Lower leg skin (tissue), 4 donors: ENCODE results near the gene PREX1. TPM values are rescaled to one million over a fixed set of nuclear protein-coding genes. Genes with fewer than 3 reads are reported as not detected.

ENCODE experiments used
- DNase-seq, 2 donors: peaks; one replicate each; pipeline ENCODE4 v3.0.0-alpha.2; 2019; ENCODE audit warnings: low spot score in 2 of 2
- H3K4me3 ChIP-seq: fragments of 200-600 bp; sonication (generic); 2 replicates; pipeline ENCODE4 v1.5.1; 2017; ENCODE audit warnings: mild to moderate bottlenecking, low read depth; ENCODE audit not compliant: poor library complexity, severe bottlenecking
- POLR2A ChIP-seq, 2 donors: fragments of 450-650 bp; IDR thresholded peaks; one replicate each; pipeline ENCODE4 v1.6.1; 2016 to 2017; ENCODE audit warnings: antibody characterized with exemption in 2 of 2, mild to moderate bottlenecking in 1 of 2, moderate library complexity in 1 of 2
- WGBS, 2 donors: methylation state at CpG; one replicate each; pipeline ENCODE4 v1.1.5; 2018; 5-methylcytosine and 5-hydroxymethylcytosine counted together
- intact Hi-C: fragments of 100-400 bp; cut with DNase I; formaldehyde crosslinking; loops from one replicate; pipeline ENCODE4 v1.15.0; 2023; ENCODE audit warnings: low total_unique reads
- total RNA-seq, 4 donors: library from RNA; depleted of rRNA; stranded (reverse); fragments of >200 nt; gene quantifications; one replicate each; pipeline ENCODE4 v1.1.0, GENCODE V29; 2016
- TF ChIP-seq, protein P1 (sequence below), 3 donors: fragments of 450-650 bp; IDR thresholded peaks; one replicate each; pipeline ENCODE4 v1.5.1; 2016; ENCODE audit warnings: antibody characterized with exemption in 3 of 3, mild to moderate bottlenecking in 3 of 3, moderate library complexity in 2 of 3

The PREX1 gene
- total RNA-seq, 4 donors from 2014 or later, result 5.4 to 18.6 (median 7.9) TPM

DNA sequence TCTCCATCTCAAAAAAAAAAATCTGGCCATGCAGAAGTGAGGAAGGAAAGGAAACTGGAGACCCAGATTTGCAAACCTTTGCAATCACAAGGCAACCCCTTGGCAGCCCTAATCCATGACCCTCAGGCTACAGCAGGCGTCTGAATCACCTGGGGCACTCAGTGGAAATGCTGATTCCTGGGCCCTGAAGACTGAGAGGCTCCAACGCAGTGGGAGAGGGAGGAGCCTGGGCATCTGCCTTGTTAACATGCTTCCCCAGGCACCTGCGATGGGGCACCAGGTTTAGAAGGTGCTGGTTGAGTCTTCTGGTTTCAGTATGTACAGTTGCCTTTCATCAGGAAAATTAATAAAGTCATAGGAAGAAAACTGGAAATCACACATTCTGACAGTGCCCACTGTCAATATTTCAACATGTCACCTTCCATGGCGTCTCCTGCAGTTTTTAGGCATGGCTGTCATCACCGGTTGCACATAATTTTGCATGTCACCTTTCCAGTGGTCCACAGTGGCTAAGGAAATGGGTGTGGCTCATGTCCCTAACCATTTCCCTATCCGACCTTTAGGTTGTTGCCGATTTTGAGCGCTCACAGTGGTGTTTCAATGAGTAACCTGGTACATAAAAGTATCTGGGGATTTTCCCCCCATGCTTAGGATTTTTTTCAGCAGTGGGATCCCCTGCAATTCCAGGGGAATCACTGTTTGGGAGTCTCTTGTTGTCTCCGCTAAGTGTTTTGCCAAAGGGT, 56.9 kb downstream of the PREX1 start:
- WGBS, 2 donors, result 54 to 62% methylated on average over 9 of the region's 9 CpGs
- H3K4me3 ChIP-seq, result no peak overlapping the region
- intact Hi-C loops, result loop anchor here (5.0 kb wide), 1 partner anchor 1649 kb away; no protein-coding TSS in a partner anchor
- DNase-seq, result no peak
- TF ChIP-seq POLR2A (IDR thresholded peaks at IDR 0.05), result no peak
- TF ChIP-seq, protein P1, sequence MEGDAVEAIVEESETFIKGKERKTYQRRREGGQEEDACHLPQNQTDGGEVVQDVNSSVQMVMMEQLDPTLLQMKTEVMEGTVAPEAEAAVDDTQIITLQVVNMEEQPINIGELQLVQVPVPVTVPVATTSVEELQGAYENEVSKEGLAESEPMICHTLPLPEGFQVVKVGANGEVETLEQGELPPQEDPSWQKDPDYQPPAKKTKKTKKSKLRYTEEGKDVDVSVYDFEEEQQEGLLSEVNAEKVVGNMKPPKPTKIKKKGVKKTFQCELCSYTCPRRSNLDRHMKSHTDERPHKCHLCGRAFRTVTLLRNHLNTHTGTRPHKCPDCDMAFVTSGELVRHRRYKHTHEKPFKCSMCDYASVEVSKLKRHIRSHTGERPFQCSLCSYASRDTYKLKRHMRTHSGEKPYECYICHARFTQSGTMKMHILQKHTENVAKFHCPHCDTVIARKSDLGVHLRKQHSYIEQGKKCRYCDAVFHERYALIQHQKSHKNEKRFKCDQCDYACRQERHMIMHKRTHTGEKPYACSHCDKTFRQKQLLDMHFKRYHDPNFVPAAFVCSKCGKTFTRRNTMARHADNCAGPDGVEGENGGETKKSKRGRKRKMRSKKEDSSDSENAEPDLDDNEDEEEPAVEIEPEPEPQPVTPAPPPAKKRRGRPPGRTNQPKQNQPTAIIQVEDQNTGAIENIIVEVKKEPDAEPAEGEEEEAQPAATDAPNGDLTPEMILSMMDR (IDR thresholded peaks at IDR 0.05), result no peak

DNA sequence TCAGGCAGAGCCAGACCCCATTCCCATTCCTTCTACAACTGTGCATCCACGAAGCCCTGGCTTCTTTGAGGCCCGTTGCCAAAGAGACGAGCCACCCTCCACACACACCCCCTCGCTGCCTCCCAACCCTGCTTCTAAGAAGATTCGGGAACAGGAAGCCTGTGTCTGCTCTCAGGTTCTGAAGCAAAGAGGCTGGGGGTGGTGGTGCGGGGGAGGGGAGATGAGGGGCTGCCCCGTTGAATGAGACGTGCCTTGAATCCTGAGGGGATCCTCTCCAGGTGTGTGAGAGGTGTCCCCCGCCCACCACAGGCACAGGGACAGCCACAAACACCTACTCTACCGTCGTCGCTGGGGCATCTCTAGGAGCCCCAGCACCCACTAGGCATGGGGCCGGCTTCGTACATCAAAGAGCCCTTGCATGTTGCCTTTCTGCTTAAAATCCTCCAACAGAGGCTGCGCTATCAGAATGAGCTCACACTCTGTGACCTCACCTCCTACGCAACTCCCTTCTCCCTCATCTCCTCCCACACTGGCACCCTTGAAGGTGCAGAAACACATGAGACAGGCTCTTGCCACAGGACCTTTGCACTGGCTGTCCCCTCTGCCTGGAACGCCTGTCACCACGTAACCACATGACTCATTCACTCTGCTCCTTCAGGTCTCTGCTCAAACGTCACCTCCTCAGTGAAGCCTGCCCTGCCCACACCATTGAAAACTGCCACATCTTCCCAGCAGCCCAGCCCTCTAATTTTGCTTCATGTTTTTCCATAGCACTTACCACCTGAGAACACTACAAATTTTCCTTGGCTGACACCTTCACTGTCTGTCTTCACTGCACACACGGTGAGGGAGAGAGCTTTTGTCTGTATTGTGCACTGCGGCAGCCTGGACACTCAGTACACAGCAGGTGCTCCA, 58.5 kb downstream of the PREX1 start:
- WGBS, 2 donors, result 52 to 55% methylated on average over 21 of the region's 21 CpGs
- TF ChIP-seq, protein P1 (IDR thresholded peaks at IDR 0.05), result no peak
- no peak for TF ChIP-seq POLR2A (IDR thresholded peaks at IDR 0.05)
- no peak overlapping the region for H3K4me3 ChIP-seq
- intact Hi-C loops, result no loop called here
- no peak for DNase-seq

DNA sequence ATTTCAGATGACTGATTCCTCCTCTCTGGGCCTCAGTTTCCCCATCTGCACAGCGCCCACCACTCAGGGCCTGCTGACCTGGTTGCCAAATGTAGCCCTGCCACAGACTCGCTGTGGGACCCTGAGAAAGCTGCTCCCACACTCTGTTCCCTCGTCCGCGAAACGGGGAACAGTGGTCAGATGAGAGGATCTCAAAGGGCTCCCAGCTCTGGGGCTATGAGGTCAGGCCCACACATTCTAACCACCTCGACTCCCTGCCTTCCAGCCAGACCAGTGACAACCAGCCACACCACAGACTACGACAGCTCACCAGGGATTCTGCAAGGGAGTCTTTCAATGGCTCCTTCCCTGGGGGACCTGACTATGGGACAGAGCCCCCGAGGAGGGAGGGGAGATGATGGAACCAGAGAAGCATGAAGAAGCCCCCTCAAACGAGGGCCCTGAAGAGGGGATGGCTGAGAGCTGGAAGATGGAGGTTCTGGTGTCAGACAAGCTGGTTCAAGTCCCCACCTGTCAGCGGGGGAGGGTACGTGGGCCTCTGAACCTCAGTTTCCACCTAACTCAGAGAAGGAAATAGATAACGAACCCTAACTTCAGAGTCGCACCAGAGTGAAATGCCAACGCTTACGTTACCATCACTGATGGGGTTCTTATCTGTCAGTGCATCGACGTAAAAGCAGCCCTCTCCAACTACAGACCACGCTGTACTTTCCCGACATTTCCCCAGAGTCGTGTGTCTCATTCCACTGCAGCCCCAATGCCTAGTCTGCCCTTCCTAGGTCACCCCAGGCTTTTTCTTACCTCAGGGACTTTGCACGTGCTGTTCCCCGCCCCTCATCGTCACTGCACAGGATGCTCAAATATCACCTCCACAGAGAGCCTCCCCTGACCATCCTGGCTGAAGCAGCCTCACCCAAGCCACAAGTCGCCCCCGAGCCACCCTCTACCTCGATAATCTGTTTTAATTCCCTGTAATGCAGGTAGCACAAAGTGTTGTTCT, 60.5 kb downstream of the PREX1 start:
- TF ChIP-seq, protein P1 (IDR thresholded peaks at IDR 0.05), result no peak
- TF ChIP-seq POLR2A (IDR thresholded peaks at IDR 0.05), result no peak
- H3K4me3 ChIP-seq, result no peak overlapping the region
- DNase-seq, result no peak
- 84% methylated on average over 27 of the region's 27 CpGs for WGBS, 2 donors
- intact Hi-C loops, result no loop called here

DNA sequence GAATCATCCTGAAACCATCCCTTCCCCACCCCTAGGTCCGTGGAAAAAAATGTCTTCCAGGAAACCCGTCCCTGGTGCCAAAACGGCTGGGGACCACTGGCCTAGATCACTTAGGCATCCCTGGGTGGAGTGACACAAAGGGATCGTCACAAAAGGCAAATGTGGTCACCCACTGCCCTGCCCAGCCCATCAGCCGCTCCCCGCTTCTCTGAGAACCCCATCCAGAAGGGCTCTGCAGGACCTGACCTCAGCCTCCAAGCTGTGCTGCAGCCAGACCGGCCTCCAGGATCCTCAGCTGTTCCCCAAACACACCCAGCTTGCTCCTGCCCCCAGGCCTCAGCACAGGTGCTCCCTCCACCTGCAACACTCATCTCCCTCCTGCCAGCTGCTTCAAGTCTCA, 61.6 kb downstream of the PREX1 start:
- intact Hi-C loops, result no loop called here
- WGBS, 2 donors, result 71% methylated on average over 7 of the region's 7 CpGs
- no peak for TF ChIP-seq POLR2A (IDR thresholded peaks at IDR 0.05)
- TF ChIP-seq, protein P1 (IDR thresholded peaks at IDR 0.05), result no peak
- no peak for DNase-seq
- H3K4me3 ChIP-seq, result no peak overlapping the region

DNA sequence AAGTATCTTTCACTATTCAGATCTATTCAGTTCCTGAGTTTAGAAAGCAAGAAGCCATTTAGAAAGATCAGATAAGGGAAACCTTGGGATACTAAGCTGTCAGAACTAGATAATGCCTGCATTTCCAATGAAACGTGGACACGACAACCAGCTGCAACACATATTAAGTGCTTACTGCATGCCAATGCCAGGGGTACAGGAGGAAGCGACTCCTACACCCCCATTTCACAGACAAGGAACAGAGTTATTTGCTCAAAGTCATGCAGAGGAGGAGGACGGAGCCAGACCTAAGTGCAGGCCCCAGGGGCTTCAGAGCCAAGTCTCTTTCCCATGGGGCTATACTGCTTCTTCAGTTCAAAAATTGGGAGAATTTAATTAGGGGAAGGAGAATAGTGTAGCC, 62.4 kb downstream of the PREX1 start:
- no peak for TF ChIP-seq POLR2A (IDR thresholded peaks at IDR 0.05)
- TF ChIP-seq, protein P1 (IDR thresholded peaks at IDR 0.05), result no peak
- intact Hi-C loops, result no loop called here
- WGBS, 2 donors, result 78 to 88% methylated on average over 4 of the region's 4 CpGs
- DNase-seq, result no peak
- H3K4me3 ChIP-seq, result no peak overlapping the region
